GM10847 (cell line): ENCODE measurements around the gene CLASP1.

Experiments used
- POLR2A ChIP-seq: IDR thresholded peaks from 2 replicates; pipeline ENCODE4 v1.6.1; 2011; ENCODE audit not compliant: insufficient read length; ENCODE audit errors: extremely low read depth

The CLASP1 gene

DNA sequence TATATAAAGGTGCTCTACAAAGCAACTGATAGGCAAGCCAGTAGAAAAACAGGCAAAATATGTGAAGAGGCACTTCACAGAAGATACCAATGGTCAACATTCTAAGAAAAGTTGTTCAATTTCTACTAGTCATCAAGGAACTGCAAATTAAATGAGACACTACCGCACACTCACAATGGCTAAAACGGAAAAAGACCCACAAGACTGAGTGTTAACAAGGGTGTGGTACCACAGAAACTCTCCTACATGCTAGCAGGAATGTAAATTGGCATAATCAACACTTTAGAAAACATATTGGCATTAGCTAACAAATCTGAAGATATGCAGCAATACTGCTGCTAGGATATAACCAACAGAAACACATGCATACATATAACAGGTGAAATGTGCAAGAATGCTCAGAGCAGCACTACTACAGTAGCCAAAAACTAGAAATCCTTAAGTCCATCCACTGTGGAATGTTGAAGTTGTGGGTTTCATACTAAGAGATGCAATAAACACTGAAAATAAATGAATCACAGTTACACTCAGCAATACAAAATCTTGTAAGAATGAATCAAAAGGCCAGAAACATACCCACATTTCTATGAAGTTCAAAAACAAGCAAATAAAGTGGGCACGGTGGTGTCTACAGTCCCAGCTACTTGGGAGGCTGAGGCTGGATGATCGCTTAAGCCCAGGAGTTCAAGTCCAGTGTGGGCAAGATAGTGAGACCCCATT is 109.4 kb downstream of the CLASP1 start:
- no peak for TF ChIP-seq POLR2A

DNA sequence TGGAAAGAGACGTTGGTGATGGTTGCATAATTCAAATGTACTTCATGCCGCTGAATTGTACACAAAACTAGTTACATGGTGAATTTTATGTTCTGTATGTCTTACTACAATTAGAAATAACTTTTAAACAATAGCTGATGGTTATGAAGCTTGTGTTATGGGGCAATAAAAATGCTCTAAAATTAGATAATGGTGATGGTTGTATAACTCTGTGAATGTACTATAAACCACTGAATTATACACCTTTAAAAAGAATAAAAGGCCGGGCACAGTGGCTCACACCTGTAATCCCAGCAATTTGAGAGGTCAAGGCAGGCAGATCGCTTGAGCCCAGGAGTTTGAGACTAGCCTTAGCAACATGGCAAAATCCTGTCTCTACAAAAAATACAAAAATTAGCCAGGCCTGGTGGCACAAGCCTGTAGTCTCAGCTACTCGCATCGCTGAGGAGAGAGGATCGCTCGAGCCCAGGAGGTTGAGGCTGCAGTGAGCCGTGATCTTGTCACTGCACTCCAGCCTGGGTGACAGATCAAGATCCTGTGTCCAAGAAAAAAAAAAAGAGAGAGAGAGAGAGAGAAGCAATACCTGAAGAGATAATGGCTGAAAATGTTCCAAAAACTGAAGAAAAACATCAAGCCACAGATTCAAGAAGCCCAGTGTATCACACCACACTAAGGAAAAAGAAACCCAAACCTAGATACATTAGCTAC is 112.3 kb downstream of the CLASP1 start:
- no peak for TF ChIP-seq POLR2A

DNA sequence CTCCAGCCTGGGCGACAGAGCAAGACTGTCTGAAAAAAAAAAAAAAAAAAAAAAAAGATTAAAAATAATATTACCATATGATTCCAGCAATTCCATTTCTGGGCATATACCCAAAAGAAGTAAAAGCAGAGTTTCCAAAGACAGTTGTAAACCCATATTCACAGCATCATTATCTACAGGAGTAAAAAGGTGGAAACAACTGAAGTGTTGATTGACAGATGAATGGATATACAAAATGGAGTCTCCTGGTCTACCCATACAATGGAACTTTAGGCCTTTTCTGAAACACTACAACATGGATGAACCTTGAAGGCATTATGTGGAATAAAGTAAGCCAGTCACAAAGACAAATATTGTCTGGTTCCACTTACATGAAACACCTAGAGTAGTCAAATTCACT is 112.9 kb downstream of the CLASP1 start:
- no peak for TF ChIP-seq POLR2A

DNA sequence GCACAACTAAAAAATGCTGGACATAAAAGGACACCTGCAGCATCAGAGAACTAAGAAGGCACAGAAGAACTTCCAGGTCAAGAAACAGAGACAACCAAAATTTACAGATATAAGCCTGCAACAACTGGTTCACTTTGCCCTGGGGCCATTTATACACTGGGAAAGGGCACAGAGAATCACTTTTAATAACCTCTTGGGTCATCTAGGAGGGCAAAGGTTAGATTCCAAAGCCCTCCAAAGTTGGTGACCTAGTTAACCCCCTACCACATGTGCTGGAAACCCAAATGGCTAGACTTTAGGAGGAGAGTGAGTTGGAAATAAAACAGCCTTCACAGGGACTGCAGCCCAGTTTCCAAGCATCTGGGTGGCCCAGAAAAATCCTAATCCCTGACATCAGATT is 115.3 kb downstream of the CLASP1 start:
- no peak for TF ChIP-seq POLR2A

DNA sequence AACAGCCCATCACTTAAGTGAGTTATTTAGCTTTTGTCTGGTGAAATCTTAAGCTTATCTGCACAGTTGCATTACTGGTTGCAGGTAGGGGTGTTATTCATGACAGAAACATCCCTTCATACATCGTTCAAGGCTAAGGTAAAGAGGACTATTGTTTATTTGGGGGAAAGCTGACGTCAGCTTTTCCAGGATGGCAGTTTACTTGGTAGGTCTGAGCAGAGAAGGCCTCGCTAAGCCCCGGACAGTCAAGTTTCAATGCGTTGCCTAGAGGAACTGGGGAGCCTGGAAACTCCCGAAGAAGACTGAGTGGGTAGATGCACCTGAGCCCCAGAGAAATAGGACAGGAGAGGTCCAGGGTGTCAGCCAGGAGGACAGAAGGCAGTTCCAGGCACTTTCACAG is 116.4 kb downstream of the CLASP1 start:
- TF ChIP-seq POLR2A, result no peak

DNA sequence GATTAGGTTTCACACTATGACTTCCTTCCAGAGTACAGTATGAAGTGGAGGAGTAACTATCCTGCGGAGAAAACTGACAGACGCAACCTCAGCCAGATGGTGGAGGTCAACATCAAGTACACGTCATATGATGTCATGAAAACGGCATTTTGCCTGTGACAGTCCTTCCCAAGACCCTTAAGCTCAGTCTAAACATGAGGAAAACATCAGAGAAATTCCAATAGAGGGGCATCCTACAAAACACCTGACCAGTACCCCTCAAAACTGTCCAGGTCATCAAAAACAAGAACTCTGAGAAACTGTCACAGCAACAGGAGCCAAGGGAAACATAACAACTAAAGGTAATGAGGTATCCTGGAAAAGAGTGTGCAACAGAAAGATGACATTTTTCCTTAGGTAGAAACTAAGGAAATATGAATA is 116.9 kb downstream of the CLASP1 start:
- no peak for TF ChIP-seq POLR2A

DNA sequence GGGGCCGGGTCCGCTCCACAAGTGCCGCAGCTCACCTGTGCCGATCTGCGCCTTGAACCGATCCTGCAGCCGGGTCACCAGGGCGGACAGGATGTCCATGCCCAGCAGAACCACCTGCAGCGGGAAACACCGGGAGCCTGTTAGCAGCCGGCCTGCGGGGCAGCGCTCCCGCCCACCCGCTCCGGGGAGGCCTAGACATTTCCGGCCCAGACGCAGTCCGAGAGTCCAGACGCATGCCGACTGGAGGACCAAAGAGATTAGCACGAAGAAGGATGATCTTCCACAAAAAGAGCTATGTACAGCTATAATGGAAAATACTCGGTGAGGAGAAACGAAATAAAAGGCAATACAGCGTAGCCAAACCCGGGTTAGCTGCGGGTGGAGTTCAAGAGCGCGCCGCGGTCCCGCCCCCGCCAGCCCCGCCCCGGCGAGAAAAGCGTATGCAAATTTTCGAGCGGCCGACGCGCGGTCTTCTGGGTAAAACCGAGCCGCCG is 119.0 kb downstream of the CLASP1 start:
- TF ChIP-seq POLR2A, result no peak

DNA sequence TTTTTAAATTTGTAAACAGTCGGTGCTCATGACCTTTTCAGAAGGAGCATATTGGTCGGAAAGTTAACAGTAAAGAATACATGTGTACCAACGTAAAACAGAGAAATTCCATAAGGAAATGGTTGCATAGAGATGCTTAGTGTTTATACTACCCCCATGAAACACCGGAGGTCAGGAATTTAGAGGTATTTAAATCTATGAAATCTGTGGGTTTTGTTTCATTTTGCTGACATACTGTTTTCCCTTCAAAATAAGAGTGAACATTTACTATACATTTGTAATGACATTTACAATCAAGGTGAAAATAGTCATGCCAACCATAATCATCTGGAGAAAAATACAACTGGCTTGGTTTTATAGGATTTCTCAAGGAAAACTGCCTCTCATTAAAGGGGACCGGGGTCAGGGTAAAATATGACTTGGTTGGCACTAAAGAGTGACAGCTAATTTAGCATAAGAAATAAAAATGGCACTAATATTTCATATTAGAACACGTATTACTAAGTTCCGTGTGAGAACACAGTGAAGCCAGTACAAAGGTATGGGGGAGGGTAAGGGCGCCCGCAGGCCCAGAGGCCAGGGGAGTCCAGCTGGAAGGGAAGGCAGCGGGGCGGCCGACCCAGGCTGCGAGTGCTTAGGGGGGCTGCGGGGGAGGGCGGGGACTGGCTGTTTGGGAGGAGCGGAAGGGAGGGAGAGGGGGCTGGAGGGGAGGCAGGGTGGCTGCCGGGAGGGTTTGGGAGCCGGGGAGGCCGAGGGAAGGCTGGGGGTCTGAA is 119.6 kb downstream of the CLASP1 start:
- TF ChIP-seq POLR2A, result no peak

DNA sequence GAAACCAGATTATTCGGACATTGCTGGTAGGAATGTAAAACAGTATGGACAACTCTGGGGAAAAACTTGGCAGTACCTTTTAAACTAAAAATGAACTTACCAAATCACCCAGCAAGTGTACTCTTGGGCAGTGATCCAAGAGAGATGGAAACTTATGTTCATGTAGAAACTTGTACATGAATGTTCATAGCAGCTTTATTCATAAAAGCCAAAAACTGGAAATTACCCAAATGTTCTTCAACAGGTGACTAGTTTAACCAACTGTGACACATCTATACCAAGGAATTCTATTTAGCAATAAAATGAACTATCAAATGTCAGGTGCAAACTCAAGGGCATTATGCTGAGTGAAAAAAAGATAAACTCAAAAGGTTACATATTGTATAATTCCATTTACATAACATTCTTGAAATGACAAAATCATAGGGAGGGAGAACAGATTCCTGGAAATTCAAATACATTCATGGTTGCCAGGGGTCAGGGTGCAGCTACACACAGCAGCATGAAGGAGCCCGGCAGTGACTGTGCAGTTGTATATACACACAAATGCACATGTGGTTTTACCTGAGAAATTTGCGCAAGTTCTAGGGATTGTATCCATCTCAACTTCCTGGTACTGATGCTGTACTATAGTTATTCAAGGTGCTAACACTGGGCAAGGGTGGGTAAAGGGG is 122.1 kb downstream of the CLASP1 start:
- TF ChIP-seq POLR2A, result no peak

DNA sequence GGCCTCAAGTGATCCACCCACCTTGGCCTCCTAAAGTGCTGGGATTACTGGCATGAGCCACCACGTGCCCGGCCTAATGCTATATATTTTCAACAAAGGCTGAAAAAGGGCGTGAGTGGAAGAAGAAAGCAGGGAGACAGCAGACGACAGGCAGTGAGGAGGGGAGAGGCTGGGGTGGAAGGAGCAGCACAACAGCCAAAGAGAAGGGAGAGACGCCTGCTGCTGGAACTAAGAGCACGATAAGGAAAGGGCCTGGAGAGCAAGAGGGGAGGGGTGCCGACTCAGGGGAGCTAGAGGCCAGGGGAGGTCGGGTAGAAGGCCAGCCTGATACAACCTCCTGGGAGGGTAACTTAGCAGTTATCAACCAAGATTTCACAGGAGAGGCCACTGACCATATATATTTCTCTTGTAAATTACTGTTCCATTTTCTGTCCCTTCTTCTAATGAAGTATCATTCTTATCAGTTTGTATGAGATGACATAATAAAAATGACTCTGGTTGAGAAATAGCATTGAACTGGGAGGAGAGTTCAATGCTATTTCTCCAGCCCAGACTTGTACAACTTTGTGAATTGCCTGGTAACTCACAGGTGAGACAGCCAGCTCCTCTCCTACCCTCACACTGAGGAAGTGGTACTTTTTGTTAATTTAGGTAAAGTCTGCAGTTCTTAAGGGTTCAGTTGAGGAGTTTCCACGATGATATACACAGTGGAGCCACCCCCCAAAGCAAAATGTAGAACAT is 124.4 kb downstream of the CLASP1 start:
- TF ChIP-seq POLR2A, result no peak

DNA sequence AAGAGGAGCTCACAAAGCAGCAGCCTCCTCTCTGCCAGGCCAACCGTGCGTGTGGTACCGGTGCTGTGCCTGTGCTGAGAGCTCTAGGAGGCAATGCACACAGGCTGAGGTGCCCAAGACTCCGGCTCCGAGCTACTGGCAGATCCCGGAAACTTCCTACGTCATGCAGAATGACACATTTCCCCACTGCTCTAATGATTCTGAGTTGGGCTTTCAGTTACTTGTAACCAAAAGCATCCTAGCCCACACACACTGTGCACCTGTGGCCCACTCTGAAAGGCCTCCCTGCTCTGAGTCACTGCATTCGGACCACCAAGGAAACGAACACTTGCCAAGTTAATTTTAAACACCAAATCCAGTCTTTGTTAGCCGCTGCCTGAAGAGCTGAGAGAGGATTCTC is 127.9 kb downstream of the CLASP1 start:
- no peak for TF ChIP-seq POLR2A

DNA sequence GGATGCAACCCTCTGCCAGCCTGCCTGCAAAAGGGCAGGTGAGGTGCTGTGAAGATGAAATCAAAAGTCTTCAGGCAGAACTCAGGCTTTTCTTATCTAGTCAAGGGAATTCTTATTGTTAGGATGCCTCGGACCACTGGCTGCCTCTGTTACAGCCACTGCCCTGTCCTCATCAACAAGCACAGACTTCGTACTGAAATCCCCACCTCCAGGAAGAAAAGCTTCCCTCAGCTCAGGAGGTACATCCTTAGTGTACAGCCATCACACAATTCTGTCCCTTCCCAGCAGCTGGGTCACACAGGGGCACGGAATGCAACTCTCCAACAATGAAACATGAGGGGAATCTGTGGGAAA is 128.6 kb downstream of the CLASP1 start:
- TF ChIP-seq POLR2A, result no peak

DNA sequence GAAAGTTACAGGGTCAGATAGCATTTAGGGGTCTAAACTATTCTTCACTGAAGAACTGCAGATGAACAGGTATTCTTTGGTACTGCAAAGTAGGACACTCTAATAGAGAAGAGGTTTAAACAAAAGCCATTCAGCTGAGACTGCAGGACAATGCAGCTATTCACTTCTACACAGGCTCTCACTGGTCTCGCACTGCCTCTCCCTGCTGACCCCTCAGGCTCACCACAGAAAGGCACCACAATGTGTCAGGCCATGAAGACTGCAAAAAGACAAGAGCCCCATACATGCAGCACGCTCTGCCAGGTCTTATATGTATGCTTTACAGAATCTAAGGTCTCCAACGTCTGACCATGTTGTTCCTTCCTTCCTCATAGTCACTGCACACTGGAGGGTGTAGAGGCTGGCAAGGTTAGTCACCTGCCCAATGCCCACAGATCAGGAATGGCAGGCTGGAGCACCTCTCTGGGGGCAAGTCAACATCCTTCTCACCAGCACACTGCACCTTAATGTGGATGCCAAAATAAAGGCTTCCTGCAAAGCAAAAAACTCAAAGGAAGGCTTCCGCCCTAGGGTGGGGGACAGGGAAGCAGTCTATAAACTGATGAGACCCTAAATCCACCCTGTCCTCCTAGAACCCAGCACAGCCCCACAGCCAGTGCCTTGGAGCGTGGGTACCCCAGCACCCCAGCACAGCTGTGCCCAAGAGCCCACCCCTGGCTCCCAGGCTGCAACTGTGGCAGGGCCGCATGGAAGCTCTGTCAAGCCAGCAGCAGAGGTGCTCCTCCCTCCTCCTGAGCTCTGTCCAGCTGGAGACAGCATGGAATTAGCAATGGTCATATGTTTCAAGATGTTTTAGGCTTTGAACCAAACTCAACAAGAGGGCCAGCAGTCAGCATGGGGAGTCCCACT is 129.3 kb downstream of the CLASP1 start:
- TF ChIP-seq POLR2A, result no peak

DNA sequence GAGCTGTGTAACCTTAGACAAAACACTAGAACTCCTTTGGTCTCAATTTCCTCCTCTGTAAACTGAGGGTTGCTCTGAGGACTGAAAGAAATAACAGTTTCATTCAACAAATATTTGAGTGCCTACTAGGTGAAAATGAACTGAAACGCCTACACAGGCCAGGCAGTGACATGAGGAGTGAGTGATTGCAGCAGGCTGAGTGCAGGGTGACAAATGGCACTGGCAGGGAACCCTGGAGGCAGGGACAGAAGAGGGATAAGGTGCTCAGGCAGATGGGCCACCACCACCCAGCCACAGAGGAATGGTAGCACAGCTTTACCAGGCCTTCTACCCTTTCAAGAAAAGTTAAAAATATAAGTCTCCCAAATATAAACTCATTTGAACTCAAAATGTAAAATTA is 130.1 kb downstream of the CLASP1 start:
- no peak for TF ChIP-seq POLR2A
